ENCODE data around the gene PPP4R2. TPM values are rescaled to one million over a fixed set of nuclear protein-coding genes. Genes with fewer than 3 reads are reported as not detected.

The PPP4R2 gene
- total RNA-seq, 3 donors from 2014 or later = 108 to 119 (median 119) TPM

- Mint-ChIP-seq H3K36me3 (ENCODE audit: insufficient read depth) (no peaks in the 10 kb centered on the region), H3K27me3 (ENCODE audit: low read depth) (no peaks in the 10 kb centered on the region), H3K9me3 (no peaks in the 10 kb centered on the region), H3K4me1 (ENCODE audit: low read depth) (peaks cover 2% of the 10 kb centered on the region), H3K4me3 (no peak overlapping the region)
- DNase-seq (no peak), ATAC-seq (peak; percentile 28 to 58)
These were observed 83.8 kb downstream of the PPP4R2 start for GRCh38 chr3:73080216-73080966.

GRCh38 chr3:73081140-73081539 lies 84.5 kb downstream of the PPP4R2 start:
- Mint-ChIP-seq H3K27me3 (ENCODE audit: low read depth) (no peaks in the 10 kb centered on the region), H3K4me3 (no peak overlapping the region), H3K9me3 (no peaks in the 10 kb centered on the region), H3K4me1 (ENCODE audit: low read depth) (peaks cover 4% of the 10 kb centered on the region), H3K36me3 (ENCODE audit: insufficient read depth) (no peaks in the 10 kb centered on the region)
- DNase-seq (no peak), ATAC-seq (no peak)

- no peaks in the 10 kb centered on the region for H3K27me3 Mint-ChIP-seq (ENCODE audit: low read depth)
- H3K4me1 Mint-ChIP-seq (ENCODE audit: low read depth) = peaks cover 9% of the 10 kb centered on the region
- no peaks in the 10 kb centered on the region for H3K36me3 Mint-ChIP-seq (ENCODE audit: insufficient read depth)
- H3K4me3 Mint-ChIP-seq = no peak overlapping the region
- no peaks in the 10 kb centered on the region for H3K9me3 Mint-ChIP-seq
- DNase-seq = no peak
- ATAC-seq = no peak
These were observed 87.6 kb downstream of the PPP4R2 start for GRCh38 chr3:73084170-73084569.

- Mint-ChIP-seq H3K27me3 (ENCODE audit: low read depth) (peaks cover 3% of the 10 kb centered on the region), H3K4me1 (ENCODE audit: low read depth) (peaks cover 7% of the 10 kb centered on the region), H3K4me3 (no peak overlapping the region), H3K36me3 (ENCODE audit: insufficient read depth) (no peaks in the 10 kb centered on the region), H3K9me3 (no peaks in the 10 kb centered on the region)
- peak; percentile 77 to 80 for ATAC-seq
- DNase-seq = peak; percentile 47
These were observed 89.5 kb downstream of the PPP4R2 start for GRCh38 chr3:73086071-73086494.

GRCh38 chr3:73094129-73094528 lies 97.5 kb downstream of the PPP4R2 start:
- H3K4me1 Mint-ChIP-seq (ENCODE audit: low read depth) = peaks cover 8% of the 10 kb centered on the region
- H3K9me3 Mint-ChIP-seq = peaks cover 4% of the 10 kb centered on the region
- peaks cover 12% of the 10 kb centered on the region for H3K27me3 Mint-ChIP-seq (ENCODE audit: low read depth)
- ATAC-seq (peak in 1 of 2 donors; percentile 21), DNase-seq (no peak)
- no peak overlapping the region for H3K4me3 Mint-ChIP-seq
- H3K36me3 Mint-ChIP-seq (ENCODE audit: insufficient read depth) = no peaks in the 10 kb centered on the region

GRCh38 chr3:73094951-73095350 lies 98.3 kb downstream of the PPP4R2 start:
- ATAC-seq = no peak
- peaks cover 4% of the 10 kb centered on the region for H3K9me3 Mint-ChIP-seq
- H3K4me3 Mint-ChIP-seq = no peak overlapping the region
- H3K4me1 Mint-ChIP-seq (ENCODE audit: low read depth) = peaks cover 8% of the 10 kb centered on the region
- no peaks in the 10 kb centered on the region for H3K36me3 Mint-ChIP-seq (ENCODE audit: insufficient read depth)
- no peak for DNase-seq
- peaks cover 11% of the 10 kb centered on the region for H3K27me3 Mint-ChIP-seq (ENCODE audit: low read depth)

GRCh38 chr3:73096169-73096568 lies 99.6 kb downstream of the PPP4R2 start:
- Mint-ChIP-seq H3K9me3 (peaks cover 4% of the 10 kb centered on the region), H3K4me3 (no peak overlapping the region), H3K27me3 (ENCODE audit: low read depth) (peaks cover 8% of the 10 kb centered on the region), H3K4me1 (ENCODE audit: low read depth) (peaks cover 8% of the 10 kb centered on the region), H3K36me3 (ENCODE audit: insufficient read depth) (no peaks in the 10 kb centered on the region)
- DNase-seq (no peak), ATAC-seq (no peak)

GRCh38 chr3:73098026-73098425 lies 101.4 kb downstream of the PPP4R2 start:
- Mint-ChIP-seq H3K27me3 (ENCODE audit: low read depth) (peaks cover 8% of the 10 kb centered on the region), H3K4me1 (ENCODE audit: low read depth) (peaks cover 8% of the 10 kb centered on the region), H3K4me3 (no peak overlapping the region), H3K9me3 (peaks cover 4% of the 10 kb centered on the region), H3K36me3 (ENCODE audit: insufficient read depth) (no peaks in the 10 kb centered on the region)
- no peak for DNase-seq
- no peak for ATAC-seq

GRCh38 chr3:73098873-73099272 lies 102.3 kb downstream of the PPP4R2 start:
- peaks cover 8% of the 10 kb centered on the region for H3K27me3 Mint-ChIP-seq (ENCODE audit: low read depth)
- peaks cover 8% of the 10 kb centered on the region for H3K4me1 Mint-ChIP-seq (ENCODE audit: low read depth)
- H3K9me3 Mint-ChIP-seq = peaks cover 4% of the 10 kb centered on the region
- H3K36me3 Mint-ChIP-seq (ENCODE audit: insufficient read depth) = no peaks in the 10 kb centered on the region
- H3K4me3 Mint-ChIP-seq = no peak overlapping the region
- DNase-seq = no peak
- ATAC-seq = no peak

- DNase-seq (peak; percentile 74), ATAC-seq (peak; percentile 71 to 86)
- peaks cover 2% of the 10 kb centered on the region for H3K4me1 Mint-ChIP-seq (ENCODE audit: low read depth)
- H3K27me3 Mint-ChIP-seq (ENCODE audit: low read depth) = no peaks in the 10 kb centered on the region
- H3K36me3 Mint-ChIP-seq (ENCODE audit: insufficient read depth) = no peaks in the 10 kb centered on the region
- no peak overlapping the region for H3K4me3 Mint-ChIP-seq
- H3K9me3 Mint-ChIP-seq = peaks cover 4% of the 10 kb centered on the region
These were observed 104.3 kb downstream of the PPP4R2 start for GRCh38 chr3:73100741-73101559.

GRCh38 chr3:73101881-73102280 lies 105.3 kb downstream of the PPP4R2 start:
- H3K27me3 Mint-ChIP-seq (ENCODE audit: low read depth) = no peaks in the 10 kb centered on the region
- DNase-seq (no peak), ATAC-seq (no peak)
- H3K4me3 Mint-ChIP-seq = no peak overlapping the region
- no peaks in the 10 kb centered on the region for H3K36me3 Mint-ChIP-seq (ENCODE audit: insufficient read depth)
- peaks cover 2% of the 10 kb centered on the region for H3K4me1 Mint-ChIP-seq (ENCODE audit: low read depth)
- H3K9me3 Mint-ChIP-seq = peaks cover 4% of the 10 kb centered on the region

- ATAC-seq = no peak
- H3K4me3 Mint-ChIP-seq = no peak overlapping the region
- peaks cover 11% of the 10 kb centered on the region for H3K27me3 Mint-ChIP-seq (ENCODE audit: low read depth)
- H3K9me3 Mint-ChIP-seq = no peaks in the 10 kb centered on the region
- no peaks in the 10 kb centered on the region for H3K36me3 Mint-ChIP-seq (ENCODE audit: insufficient read depth)
- H3K4me1 Mint-ChIP-seq (ENCODE audit: low read depth) = no peaks in the 10 kb centered on the region
- DNase-seq = no peak
These were observed 110.6 kb downstream of the PPP4R2 start for GRCh38 chr3:73107215-73107614.

GRCh38 chr3:73107676-73108187 lies 111.1 kb downstream of the PPP4R2 start:
- Mint-ChIP-seq H3K4me3 (no peak overlapping the region), H3K27me3 (ENCODE audit: low read depth) (peaks cover 11% of the 10 kb centered on the region), H3K4me1 (ENCODE audit: low read depth) (no peaks in the 10 kb centered on the region), H3K36me3 (ENCODE audit: insufficient read depth) (no peaks in the 10 kb centered on the region), H3K9me3 (no peaks in the 10 kb centered on the region)
- ATAC-seq (no peak), DNase-seq (no peak)

GRCh38 chr3:73108750-73109149 lies 112.1 kb downstream of the PPP4R2 start:
- Mint-ChIP-seq H3K9me3 (no peaks in the 10 kb centered on the region), H3K36me3 (ENCODE audit: insufficient read depth) (no peaks in the 10 kb centered on the region), H3K27me3 (ENCODE audit: low read depth) (peaks cover 16% of the 10 kb centered on the region), H3K4me1 (ENCODE audit: low read depth) (no peaks in the 10 kb centered on the region), H3K4me3 (no peak overlapping the region)
- DNase-seq (no peak), ATAC-seq (no peak)
